OCI-LY3 (cell line): Measurements from ENCODE around the gene OR10W1.

ENCODE experiments used
- EZH2phosphoT487 ChIP-seq: fragments of 200-600 bp; shearing (Covaris generic); IDR thresholded peaks from 2 replicates; pipeline ENCODE4 v1.6.1; 2018; ENCODE audit warnings: antibody characterized with exemption, mixed run types, low read depth
- TF ChIP-seq, protein P1 (sequence below): fragments of 200-600, 300-600 bp; sonication (generic); IDR thresholded peaks from 2 replicates; pipeline ENCODE4 v1.5.1; 2014; ENCODE audit warnings: antibody characterized with exemption, low read length, low read depth

- TF ChIP-seq, protein P1, sequence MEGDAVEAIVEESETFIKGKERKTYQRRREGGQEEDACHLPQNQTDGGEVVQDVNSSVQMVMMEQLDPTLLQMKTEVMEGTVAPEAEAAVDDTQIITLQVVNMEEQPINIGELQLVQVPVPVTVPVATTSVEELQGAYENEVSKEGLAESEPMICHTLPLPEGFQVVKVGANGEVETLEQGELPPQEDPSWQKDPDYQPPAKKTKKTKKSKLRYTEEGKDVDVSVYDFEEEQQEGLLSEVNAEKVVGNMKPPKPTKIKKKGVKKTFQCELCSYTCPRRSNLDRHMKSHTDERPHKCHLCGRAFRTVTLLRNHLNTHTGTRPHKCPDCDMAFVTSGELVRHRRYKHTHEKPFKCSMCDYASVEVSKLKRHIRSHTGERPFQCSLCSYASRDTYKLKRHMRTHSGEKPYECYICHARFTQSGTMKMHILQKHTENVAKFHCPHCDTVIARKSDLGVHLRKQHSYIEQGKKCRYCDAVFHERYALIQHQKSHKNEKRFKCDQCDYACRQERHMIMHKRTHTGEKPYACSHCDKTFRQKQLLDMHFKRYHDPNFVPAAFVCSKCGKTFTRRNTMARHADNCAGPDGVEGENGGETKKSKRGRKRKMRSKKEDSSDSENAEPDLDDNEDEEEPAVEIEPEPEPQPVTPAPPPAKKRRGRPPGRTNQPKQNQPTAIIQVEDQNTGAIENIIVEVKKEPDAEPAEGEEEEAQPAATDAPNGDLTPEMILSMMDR = no peak
- TF ChIP-seq EZH2phosphoT487 = no peak
Measured at GRCh38 chr11:58289266-58289665, 21.2 kb upstream of the OR10W1 start.
